Left lung (tissue), 10 donors: ENCODE measurements around the gene ESR1. TPM values are rescaled to one million over a fixed set of nuclear protein-coding genes. Genes with fewer than 3 reads are reported as not detected.

Source experiments
- ATAC-seq: fragments of 200-7000 bp; cut with Tn5 transposase; one replicate; pipeline ENCODE4 v1.9.1; 2020; ENCODE audit warnings: moderate library complexity
- DNase-seq, 4 donors: peaks; one replicate each; pipeline ENCODE4 v3.0.0-alpha.2; 2013 to 2020
- H3K27ac ChIP-seq, 2 donors: fragments of 200-600 bp; sonication (generic) in 1 of 2; one replicate each; pipeline versions ENCODE4 v1.5.0 to v1.8.0; 2020 to 2021
- H3K27me3 ChIP-seq, 2 donors: fragments of 200-600 bp; sonication (generic) in 1 of 2; one replicate each; pipeline versions ENCODE4 v1.5.0 to v1.8.0; 2020 to 2021
- H3K36me3 ChIP-seq, 2 donors: fragments of 200-600 bp; sonication (generic) in 1 of 2; one replicate each; pipeline versions ENCODE4 v1.5.0 to v1.8.0; 2020 to 2021
- H3K4me1 ChIP-seq, 2 donors: fragments of 200-600 bp; one replicate each; pipeline ENCODE4 v1.8.0; 2021
- H3K4me3 ChIP-seq, 2 donors: fragments of 200-600 bp; sonication (generic) in 1 of 2; one replicate each; pipeline versions ENCODE4 v1.5.0 to v1.8.0; 2020 to 2021; ENCODE audit warnings: mild to moderate bottlenecking in 1 of 2
- H3K9me3 ChIP-seq, 2 donors: fragments of 200-600 bp; sonication (generic) in 1 of 2; one replicate each; pipeline versions ENCODE4 v1.5.0 to v1.8.0; 2020 to 2021
- intact Hi-C, 2 donors: fragments of 100-400 bp; cut with DNase I; formaldehyde crosslinking; loops; one replicate each; pipeline versions ENCODE4 v1.11.2 to v1.14.2; 2022
- polyA plus RNA-seq, 6 donors: library from polyadenylated mRNA; unstranded; fragments of 120-200 nt; gene quantifications; one replicate each; pipeline ENCODE4 v1.2.1, GENCODE V29; 2013; ENCODE audit not compliant: insufficient read length in 6 of 6
- total RNA-seq, 2 donors: library from RNA; stranded (reverse); fragmentation: NEBNext Ultra II Directional; extraction: Animal tissue kit (Norgen Biotek cat#: 25700); gene quantifications; one replicate each; pipeline ENCODE4 v1.2.1, GENCODE V29; 2021
- TF ChIP-seq, protein P1 (sequence below), 2 donors: fragments of 200-600 bp; sonication (generic) in 1 of 2; IDR thresholded peaks; one replicate each; pipeline versions ENCODE4 v1.5.0 to v1.8.0; 2021; ENCODE audit warnings: antibody characterized with exemption in 2 of 2
- donor health status: DM: no; HTN: yes; CAD: no.
- donor health status: DM: no; HTN: no; CAD: no.

Gene ESR1
- total and polyA plus RNA-seq, 8 donors: 0.91 to 2.7 (median 1.7) TPM

DNA sequence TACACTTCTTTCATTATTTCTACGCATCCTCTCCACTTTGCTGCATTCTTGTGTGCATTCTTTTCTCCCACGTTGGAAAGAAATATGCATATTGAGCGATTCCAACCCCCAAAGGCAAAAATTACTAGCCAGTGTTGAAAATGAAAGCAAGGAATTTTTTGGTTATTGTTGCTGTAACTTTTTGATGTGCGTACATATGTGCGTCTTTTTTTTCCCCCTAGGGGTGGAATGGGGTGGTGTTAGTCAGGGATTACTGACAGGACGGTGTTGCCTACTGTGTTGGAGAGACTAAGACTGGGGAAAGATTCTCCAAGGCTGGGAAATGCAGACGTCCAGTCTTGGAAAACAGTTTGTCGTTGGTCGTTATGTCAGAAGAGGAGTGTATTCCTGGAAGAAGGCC, 44.2 kb upstream of the ESR1 start:
- peak; percentile 49 for ATAC-seq

DNA sequence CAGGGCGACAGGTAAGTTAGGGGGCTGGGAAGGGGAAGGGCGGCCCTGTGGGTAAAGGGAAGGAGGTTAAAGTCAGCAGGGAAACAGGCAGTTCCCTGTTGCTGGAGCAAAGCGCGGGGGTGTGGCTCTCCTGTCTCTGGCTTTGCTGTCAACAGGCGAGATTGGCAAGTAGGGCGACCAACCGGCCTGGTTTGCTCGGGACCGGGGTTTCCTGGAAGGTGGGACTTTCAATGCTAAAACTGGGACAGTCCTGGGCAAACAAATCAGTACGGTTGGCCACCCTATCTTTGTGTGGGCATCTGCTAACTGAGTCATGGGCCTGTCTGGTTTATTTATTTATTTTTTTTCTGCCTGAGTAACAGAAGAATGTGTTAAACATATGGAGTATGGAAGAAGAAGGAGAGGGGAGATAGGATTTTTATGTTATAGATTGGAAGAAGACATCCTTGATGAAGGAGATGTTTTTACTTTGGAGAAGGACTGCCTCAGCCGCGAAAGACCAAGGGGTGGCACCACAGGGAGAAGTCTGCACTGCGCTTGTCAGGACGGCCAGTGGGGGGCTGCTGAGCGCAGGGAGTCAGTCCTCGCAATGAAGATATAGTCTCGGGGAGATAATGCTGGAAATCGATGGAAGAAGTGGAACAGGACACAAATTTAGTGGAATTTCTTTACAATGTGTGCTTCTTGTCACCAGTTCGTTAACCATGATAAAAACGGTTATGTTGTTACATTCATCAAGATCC, 43.4 kb upstream of the ESR1 start:
- Histone ChIP-seq H3K27ac (peak overlapping the region in 1 of 2 donors; percentile 61), H3K4me1 (peaks cover 0 to 13% of the 10 kb centered on the region in 2 donors), H3K4me3 (peak overlapping the region; percentile 10 to 11), H3K9me3 (no peaks in the 10 kb centered on the region), H3K27me3 (no peaks in the 10 kb centered on the region), H3K36me3 (no peaks in the 10 kb centered on the region)
- intact Hi-C loops: loop anchor here in 1 of 2 donors (10.0 kb wide), 1 partner anchor 361 kb away; no protein-coding TSS in a partner anchor
- peak; percentile 24 to 93 (median 78) for DNase-seq
- TF ChIP-seq, protein P1, sequence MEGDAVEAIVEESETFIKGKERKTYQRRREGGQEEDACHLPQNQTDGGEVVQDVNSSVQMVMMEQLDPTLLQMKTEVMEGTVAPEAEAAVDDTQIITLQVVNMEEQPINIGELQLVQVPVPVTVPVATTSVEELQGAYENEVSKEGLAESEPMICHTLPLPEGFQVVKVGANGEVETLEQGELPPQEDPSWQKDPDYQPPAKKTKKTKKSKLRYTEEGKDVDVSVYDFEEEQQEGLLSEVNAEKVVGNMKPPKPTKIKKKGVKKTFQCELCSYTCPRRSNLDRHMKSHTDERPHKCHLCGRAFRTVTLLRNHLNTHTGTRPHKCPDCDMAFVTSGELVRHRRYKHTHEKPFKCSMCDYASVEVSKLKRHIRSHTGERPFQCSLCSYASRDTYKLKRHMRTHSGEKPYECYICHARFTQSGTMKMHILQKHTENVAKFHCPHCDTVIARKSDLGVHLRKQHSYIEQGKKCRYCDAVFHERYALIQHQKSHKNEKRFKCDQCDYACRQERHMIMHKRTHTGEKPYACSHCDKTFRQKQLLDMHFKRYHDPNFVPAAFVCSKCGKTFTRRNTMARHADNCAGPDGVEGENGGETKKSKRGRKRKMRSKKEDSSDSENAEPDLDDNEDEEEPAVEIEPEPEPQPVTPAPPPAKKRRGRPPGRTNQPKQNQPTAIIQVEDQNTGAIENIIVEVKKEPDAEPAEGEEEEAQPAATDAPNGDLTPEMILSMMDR (IDR thresholded peaks at IDR 0.05): peak; percentile 45 to 61
- peak; percentile 96 for ATAC-seq

More for the DNA sequence above, 44.2 kb upstream of the ESR1 start:
- intact Hi-C loops: loop anchor here in 1 of 2 donors (10.0 kb wide), 1 partner anchor 361 kb away; no protein-coding TSS in a partner anchor
- Histone ChIP-seq H3K4me3 (peak overlapping the region; percentile 10 to 11), H3K4me1 (peaks cover 0 to 13% of the 10 kb centered on the region in 2 donors), H3K27ac (peak overlapping the region in 1 of 2 donors; percentile 61), H3K27me3 (no peaks in the 10 kb centered on the region), H3K36me3 (no peaks in the 10 kb centered on the region), H3K9me3 (no peaks in the 10 kb centered on the region)
- no peak for DNase-seq
- TF ChIP-seq, protein P1 (IDR thresholded peaks at IDR 0.05): no peak

DNA sequence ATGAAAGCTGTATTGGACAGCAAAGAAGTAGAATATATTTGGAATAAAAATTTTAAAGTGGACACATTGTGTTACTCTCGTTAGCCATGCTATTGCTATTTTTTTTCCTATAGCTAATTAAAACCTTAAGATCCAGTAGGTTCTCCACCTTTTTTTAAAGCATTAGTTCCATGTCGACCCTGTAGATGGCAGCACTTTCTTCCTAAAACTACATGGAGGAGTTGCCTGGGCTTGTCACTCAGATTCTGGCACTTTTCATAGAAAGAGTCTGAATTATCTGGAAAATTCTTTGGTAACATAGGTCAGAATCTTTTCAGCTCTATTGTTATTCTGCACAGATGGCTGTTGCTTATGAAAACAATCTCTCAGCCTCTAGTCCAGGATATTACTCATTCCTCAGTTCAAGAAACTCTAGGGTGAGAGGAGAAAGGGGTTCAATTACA, 42.0 kb upstream of the ESR1 start:
- H3K4me3 ChIP-seq: no peak overlapping the region
- H3K4me1 ChIP-seq: peaks cover 0 to 13% of the 10 kb centered on the region in 2 donors
- intact Hi-C loops: loop anchor here in 1 of 2 donors (10.0 kb wide), 1 partner anchor 359 kb away; no protein-coding TSS in a partner anchor
- H3K27ac ChIP-seq: no peak overlapping the region
- DNase-seq (peak in 2 of 4 donors; percentile 24 to 52), ATAC-seq (peak; percentile 76)
- H3K9me3 ChIP-seq: no peaks in the 10 kb centered on the region
- TF ChIP-seq, protein P1 (IDR thresholded peaks at IDR 0.05): peak; percentile 54 to 80
- H3K27me3 ChIP-seq: no peaks in the 10 kb centered on the region
- no peaks in the 10 kb centered on the region for H3K36me3 ChIP-seq

DNA sequence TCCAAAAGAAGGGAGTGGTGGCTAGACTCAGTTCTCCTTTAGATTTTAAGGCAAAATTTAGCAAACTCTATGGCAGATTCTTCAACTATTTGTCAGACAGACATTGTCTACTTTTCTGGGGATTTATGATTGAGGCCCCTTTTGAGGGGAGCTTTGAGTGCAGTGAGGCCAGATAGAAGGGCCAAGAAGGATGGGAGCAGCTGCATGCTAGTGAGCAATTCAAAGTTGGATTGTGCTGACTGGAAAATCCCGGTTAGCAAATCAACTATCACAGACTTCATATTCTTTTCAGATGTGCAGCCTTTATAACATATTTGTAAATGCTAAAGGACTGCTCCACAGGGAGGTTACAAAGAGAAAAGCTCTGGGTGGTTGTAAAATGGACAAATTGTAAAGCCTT, 35.0 kb upstream of the ESR1 start:
- H3K4me3 ChIP-seq: no peak overlapping the region
- H3K27me3 ChIP-seq: no peaks in the 10 kb centered on the region
- intact Hi-C loops: no loop called here
- DNase-seq: no peak
- no peak for ATAC-seq
- no peaks in the 10 kb centered on the region for H3K4me1 ChIP-seq
- TF ChIP-seq, protein P1 (IDR thresholded peaks at IDR 0.05): no peak
- no peaks in the 10 kb centered on the region for H3K9me3 ChIP-seq
- H3K36me3 ChIP-seq: no peaks in the 10 kb centered on the region
- no peak overlapping the region for H3K27ac ChIP-seq

DNA sequence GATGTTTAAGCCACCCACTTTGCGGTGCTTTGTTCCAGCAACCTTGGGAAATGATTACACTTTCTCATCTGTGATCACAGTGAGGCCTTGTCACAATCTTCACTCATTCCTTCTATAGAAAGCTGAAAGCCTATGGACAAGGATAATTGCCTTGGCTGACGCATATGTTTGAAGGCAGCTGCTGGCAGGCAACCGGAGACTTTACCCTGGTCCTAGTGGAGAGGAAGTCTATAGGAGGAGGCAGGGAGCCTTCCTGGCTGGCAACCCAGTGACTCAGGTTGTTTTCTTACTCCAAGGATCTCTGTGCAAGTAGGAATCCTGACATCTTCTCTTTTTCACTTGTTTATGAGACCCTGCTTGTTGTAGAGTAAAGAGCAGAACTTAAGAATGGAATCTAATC, 34.1 kb upstream of the ESR1 start:
- intact Hi-C loops: no loop called here
- no peaks in the 10 kb centered on the region for H3K27me3 ChIP-seq
- TF ChIP-seq, protein P1 (IDR thresholded peaks at IDR 0.05): no peak
- H3K4me3 ChIP-seq: no peak overlapping the region
- no peak for DNase-seq
- H3K27ac ChIP-seq: no peak overlapping the region
- H3K9me3 ChIP-seq: no peaks in the 10 kb centered on the region
- no peak for ATAC-seq
- H3K4me1 ChIP-seq: no peaks in the 10 kb centered on the region
- H3K36me3 ChIP-seq: no peaks in the 10 kb centered on the region
